HTERT RPE-1 (cell line): Measurements from ENCODE around the gene C13orf46.
"Not testable (repeated sequence)": the region's sequence is repeated elsewhere in the genome, so short reads cannot be mapped to it uniquely, and the experiment has no call there.

Source experiments
- in situ Hi-C: fragments of 300-500 bp; cut with MboI; formaldehyde crosslinking; loops from 4 replicates; pipeline ENCODE4 v1.14.3; 2020; ENCODE audit warnings: low sequenced_read_pairs

C13orf46 gene

DNA sequence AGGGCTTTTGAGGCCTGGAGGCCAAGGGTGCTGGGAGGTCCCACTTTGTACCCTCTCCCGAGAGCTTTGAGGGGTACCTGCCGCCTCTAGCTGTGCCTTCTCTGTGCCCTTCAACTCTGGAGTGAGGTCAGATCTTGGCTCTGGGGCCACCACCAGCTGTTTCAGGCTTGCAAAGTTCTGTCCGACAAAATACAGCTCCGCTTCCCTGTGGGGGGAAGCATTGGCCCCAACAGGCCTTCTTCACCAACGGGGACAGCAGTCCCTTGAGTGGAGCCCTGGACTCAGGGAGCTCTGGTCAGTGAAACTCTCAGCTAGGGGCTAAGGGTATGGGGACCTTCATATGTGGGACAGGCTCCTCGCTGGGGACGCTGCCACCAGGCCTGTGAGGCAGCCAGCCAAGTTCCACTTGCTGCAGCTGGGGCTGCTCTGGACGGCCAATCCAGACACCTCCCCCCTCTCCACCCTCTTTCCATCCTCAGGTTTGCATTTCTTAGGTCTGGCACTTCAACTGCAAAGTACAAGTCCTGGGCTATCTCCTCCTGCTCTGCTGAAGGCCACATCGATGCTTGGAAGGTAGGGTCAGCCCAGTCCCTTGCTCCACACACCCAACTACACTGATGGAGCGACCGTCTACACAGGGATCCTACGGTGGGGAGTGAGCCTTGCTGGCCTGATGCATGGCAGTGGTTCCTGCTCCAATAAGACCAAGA is 46.8 kb downstream of the C13orf46 start:
- in situ Hi-C loops = no loop called here

DNA sequence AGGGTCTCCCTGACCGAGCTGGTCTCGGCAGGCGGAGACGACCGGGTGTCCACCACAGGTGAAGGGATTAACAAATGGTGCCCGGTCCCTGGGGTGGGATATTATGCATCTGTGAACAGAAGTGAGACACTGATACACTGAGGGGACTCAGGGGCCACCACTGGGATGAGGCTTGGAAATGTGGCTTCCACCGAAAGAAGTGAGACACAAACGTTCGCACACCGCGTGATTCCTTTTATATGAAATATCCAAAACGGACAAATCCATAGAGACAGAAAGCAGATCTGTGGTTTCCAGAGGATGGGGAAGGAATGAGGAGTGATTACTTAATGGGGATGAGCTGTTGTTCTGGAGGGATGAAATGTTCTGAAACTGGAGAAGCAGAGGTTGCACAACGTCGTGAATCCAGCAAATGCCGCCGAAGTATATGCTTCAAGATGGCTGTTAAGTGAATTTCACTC is 47.5 kb downstream of the C13orf46 start:
- in situ Hi-C loops = no loop called here

DNA sequence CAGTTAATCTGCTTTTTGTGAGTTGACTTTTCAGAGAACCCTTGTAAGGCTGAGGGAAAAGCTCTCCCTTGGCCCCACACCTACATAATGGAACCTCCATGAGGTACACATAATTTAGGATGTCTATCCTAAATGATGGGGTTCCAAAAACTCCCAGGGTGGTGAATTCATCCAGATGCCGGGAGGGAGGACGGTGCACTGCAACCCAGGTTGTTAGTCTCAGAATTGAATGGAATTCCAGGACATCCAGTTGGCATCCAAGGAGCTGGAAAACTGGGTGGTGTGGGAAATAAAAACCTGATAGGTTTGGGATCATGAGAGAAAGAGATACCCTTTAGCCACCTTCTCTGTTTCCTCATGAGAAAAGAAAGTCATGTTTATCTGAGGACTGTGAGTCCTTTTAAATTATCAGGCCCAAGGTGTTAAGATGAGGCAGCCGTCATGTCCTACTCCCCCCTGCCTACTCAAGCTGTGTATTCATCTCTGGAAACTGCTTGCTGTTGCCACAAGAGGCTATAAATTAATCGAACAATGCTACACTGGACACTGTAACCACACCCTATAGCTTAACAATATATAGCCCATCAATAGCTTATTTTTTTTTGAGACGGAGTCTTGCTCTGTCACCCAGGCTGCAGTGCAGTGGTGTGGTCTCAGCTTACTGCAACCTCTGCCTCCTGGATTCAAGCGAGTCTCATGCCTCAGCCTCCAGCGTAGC is 49.5 kb downstream of the C13orf46 start:
- in situ Hi-C loops = no loop called here

DNA sequence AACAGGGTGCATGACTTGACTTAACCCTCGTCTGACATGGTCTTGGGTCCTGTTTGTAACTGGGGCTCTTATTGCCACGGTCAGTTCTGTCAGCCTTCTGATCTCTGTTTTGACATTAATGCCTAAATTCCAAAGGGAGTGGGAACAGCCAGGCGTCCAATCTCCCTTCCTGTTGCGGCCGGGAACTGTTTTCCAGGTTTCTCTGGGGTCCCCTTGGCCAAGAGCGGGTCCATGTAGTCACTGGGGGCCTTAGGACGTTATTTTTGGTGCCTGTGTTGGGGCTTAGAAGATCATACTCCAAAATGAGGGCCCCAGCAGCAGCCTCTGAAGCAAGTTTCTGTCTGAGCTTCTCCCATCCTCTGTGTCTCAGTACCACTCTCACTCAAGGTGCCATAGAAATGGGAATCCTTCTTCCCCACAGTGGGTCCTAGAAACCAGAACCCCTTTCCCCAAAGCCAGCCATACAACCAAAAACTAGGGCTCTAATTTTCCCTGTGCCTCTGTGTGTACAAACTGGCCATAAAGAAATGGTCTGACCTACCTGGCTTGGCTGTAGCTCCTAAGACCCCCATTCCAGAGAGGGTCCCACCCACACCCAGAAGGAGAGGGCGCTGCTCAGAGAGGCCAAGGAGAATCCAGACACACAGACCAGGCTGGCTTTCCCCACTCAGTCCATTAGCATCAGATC is 50.4 kb downstream of the C13orf46 start:
- in situ Hi-C loops = no loop called here

DNA sequence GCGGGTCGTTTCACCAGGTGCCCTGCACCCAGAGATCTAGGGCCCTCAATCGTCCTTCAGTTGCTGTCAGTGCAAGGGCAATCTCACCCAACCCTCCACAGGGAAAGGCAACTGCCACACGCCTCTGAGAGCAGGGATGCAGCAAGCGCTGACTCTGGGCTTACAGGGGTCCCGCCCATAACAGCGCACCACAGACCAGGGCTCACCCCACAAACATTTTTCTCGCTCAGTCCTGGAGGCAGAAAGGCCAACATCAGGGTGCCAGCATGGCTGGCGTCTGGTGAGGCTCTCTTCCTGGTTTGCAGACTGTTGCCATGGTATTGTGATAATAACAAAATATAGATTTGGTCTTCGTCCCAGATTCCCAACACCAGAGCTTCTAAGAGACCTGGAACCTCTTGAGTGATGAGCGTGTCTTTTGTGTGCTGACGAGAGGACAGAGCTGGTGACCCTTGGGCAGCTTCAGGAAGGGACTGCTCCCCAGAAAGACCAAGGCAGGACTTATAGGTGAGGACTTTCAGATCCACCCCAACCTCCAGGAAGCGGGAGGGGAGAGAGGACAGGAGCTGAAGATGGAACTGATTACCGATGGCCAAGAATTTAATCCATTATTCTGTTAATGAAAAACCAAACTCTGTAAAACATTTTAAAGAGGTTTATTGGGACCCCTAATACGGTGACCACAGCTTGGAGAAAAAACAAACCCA is 51.3 kb downstream of the C13orf46 start:
- in situ Hi-C loops = no loop called here

DNA sequence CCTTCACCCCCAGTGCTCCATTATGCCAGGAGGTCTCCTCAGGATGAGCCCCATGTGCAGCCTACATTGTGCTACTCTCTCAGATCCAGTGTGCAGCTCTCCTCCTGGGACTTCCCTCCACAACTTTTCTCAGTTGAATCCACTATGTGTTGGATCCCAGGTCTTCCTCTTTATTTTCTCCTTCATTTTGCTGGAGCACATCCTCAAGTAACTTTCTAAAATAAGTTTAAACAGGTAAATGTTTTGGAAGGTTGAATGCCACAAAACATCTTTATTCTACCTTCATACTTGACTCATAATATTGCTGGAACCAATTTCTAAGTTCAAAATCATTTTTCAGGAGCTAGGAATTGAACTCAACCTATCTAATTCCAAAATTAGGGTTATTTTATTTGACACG is 52.1 kb downstream of the C13orf46 start:
- in situ Hi-C loops = no loop called here

DNA sequence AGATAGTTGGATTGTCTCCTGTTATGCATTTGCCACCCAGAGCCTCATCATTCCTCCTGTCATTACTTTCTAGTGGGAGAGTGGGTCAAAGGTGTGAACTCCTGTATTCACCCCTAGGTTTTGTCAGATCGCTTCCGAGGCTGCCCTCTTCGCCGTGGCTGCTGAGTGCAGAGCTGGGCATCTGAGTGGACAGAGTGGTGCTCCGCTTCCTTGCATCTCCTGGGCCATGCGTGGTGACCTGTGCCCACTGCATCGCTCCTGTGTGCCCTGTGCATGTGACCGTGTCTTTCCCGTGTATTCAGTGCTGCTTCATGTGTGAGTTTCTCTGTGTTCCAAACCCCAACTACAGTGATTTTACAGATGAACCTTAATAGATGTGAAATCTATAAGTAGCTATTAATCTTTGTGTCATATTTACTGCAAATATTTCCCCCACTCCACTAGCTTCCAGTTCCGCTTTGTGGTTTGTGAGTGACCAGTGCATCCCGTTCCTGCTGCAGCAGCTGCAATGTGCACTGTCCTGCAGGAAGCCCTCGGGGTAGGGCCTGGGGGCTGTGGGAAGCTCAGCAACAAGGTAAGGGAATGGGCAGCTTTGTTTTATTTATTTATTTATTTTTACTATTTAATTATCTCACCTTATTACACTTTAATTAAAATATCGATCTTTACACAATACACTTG is 53.1 kb downstream of the C13orf46 start:
- in situ Hi-C loops = no loop called here

DNA sequence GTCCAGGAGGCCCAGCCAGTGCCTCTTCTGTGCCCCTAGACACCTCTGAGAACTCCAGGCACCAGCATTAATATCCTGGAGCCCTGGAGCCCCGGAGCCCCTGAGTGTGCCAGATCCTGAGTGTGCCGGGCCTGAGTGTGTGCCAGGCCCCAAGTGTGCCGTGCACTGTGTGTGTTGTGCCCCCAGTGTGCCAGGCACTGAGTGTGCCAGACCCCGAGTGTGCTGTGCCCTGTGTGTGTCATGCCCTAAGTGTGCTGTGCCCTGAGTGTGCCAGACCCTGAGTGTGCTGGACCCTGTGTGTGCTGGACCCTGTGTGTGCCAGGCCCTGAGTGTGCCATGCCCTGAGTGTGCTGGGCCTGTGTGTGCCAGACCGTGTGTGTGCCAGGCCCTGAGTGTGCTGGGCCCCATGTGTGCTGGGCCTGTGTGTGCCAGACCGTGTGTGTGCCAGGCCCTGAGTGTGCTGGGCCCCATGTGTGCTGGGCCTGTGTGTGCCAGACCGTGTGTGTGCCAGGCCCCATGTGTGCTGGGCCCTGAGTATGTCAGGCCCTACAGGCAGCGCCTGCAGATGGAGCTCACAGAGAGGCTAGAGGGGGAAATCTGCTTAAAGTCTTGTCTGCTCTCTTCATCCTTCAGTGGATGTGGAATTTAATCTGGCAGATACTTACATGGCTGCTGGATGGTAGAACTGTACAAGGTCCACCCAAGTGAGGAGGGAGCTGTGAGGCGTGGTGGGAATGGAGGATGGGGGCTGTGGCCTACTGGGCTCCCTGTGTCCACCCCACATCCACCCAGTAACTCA is 53.9 kb downstream of the C13orf46 start:
- in situ Hi-C loops = no loop called here

DNA sequence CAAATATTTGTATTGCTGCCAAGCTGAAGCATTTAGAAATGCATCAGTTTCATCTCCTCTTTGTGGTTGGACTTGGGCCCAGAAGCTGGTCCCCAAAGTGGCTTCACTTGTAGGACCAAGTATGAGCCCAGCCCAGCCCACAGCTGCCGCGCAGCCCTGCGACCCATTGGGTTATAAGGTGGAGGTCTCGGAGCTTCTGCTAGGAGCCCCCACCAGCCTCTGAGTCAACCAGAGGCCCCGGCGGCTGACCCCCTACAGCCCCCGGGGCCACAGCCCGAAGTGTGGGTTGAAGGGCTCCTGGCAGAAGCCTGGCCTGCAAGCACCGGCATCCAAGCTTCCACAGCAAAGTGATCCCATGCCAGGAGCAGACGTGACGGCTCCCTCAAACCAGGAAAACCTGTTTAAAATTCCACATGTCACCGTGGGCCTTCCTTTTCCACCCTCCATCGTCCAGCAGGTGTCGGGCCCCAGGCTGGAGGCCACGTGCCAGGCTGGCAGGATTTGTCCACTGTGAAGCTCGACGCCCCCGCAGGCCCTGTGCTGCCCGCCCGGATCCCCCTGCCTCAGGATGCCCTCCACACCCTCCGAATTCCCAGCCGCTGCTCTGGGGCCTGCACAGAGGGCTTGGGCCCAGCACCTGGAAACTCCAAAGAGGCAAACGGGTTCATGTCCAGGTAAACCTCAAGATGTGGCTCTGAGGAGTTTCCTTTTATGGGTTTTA is 54.7 kb downstream of the C13orf46 start:
- in situ Hi-C loops = no loop called here

DNA sequence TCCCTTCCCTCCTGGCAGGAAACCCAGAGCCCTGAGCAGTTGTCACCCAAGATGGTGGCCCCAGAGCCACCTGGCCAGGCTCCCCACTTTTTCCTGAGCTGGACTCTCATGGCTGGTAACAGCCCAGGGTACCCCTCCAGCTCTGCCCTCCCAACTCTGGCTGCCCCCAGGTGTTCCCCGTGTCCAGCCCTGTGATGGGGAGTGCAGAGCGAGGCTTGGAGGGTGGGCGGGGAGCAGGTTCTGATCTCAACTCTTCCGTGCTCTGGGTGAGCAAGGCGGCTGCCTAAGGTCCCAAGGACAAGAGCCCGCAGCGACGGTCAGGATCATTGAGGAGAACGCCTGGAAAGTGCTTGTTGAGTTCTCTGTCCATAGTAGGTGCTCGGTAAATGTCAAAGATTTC is 55.3 kb downstream of the C13orf46 start:
- in situ Hi-C loops = no loop called here

DNA sequence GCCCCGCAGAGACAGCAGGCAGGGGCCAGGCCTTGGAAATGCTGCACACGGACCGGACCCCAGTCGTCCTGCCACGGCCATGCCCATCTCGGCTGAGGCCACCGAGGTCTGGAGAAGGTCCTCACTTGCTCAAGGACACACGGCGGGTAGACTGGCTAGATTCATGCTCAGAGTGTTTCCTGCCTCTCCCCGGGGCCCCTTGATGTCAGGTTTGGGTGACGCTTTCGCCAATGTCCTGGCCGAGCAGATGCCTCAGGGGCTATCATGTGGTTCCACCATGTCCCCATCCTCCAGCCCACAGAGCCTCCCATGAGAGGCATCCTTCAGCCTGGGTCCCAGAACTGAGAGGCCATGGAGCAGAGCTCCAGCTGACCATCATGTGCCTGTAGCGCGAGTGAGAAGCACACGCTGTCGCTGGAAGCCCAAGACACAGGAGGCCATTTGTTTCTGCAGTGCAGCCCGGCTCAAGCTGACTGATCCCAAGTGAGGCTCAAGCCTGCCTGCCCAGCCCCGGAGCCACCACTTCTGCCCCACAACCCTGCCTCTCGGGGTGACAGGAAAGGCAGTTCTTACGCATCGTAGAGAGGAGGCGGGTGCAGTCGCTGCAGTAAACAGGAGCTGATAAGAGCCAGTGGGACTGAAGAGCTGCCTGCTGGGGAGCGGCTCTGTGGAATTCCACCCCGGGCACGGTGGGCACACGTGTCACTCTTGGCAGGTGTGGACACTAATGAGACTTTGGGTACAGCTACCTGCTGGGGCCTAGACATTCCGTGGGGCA is 56.1 kb downstream of the C13orf46 start:
- in situ Hi-C loops = no loop called here

DNA sequence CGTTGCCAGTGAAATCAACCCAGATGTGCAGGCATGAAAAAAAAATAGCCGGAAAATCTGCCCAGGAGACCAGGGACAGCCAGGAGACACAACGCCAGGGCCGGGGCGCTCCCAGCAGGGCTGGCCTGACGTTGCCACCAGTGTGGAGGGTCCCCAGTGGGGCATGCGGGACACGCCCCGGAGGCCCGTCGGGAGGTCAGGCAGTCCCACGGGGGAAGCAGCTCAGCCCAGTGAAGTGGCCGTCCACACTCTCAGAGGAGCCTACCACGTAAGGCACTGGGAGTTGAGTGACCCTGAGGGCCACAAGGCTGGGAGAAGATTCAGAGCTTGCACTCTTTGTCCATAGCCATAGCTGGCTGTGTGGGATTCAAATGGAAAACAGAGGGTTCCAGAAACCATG is 56.8 kb downstream of the C13orf46 start:
- in situ Hi-C loops = no loop called here

DNA sequence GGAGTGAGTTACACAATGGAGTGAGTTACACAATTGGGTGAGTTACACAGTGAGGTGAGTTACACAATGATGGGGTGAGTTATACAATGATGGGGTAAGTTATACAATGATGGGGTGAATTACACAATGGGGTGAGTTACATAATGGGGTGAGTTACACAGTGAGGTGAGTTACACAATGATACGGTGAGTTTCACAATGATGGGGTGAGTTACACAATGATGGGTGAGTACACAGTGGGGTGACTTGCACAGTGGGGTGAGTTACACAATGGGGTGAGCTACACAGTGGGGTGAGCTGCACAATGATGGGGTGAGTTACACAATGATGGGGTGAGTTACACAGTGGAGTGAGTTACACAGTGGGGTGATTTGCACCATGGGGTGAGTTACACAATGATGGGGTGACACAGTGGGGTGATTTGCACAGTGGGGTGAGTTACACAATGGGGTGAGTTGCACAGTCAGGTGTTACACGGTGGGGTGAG is 57.5 kb downstream of the C13orf46 start:
- in situ Hi-C loops = no loop called here

DNA sequence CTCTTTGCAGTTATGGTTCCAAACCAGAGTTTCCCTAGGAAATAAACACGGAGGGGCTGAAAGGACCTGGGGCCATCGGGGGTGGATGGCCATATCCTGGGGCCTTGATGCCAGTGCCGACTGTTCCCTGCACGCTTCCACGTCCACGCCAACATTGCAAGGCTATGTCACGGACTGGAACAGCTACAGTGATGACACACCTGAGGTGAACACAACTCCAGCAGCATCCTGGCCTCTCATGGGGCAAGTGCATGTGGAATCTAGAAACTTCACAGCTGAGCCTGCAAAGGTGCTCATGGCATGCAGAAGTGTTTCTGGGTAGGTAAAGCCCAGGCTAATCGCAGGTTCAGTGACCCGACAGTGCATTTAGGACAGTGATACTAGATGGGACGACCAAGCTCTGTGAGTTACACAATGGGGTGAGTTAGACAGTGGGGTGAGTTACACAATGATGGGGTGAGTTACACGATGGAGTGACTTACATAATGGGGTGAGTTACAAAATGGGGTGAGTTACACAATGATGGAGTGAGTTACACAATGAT is 58.0 kb downstream of the C13orf46 start:
- in situ Hi-C loops = no loop called here

DNA sequence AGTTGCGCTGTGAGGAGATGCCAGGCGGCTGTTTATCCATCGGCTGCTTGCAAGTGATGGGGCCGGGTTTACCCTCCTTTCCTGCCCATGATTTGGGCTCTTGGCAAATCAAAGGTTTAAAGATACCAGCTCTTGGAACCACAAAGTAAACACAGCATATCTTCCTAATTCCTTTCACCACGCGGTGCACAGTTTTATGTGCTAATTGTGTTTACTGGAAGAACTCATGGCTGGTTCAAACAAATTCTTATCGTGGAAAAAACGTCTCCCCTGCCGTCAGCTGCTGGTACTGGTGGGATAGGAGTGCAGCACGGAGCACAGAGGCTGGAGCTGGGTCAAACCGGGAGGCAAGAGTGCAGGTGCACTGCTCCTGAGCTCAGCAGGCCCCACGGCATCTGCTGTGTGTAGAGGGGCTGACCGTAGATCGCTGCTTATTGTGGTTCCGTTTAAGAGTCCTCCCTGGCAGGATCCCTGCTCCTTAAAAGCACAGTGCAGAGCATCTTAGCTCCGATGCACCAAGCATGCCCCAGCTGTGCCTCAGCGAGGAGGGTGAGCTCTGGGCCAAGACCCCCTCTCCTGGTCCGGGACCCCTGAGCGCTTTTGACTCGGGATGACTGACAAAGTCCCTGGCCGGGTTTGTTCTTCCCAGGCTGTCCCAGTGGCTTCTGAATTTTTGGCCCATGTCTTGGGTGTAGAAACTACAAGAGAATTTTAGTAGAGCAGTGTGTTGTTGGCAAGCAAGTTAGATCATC is 58.7 kb downstream of the C13orf46 start:
- in situ Hi-C loops = no loop called here

DNA sequence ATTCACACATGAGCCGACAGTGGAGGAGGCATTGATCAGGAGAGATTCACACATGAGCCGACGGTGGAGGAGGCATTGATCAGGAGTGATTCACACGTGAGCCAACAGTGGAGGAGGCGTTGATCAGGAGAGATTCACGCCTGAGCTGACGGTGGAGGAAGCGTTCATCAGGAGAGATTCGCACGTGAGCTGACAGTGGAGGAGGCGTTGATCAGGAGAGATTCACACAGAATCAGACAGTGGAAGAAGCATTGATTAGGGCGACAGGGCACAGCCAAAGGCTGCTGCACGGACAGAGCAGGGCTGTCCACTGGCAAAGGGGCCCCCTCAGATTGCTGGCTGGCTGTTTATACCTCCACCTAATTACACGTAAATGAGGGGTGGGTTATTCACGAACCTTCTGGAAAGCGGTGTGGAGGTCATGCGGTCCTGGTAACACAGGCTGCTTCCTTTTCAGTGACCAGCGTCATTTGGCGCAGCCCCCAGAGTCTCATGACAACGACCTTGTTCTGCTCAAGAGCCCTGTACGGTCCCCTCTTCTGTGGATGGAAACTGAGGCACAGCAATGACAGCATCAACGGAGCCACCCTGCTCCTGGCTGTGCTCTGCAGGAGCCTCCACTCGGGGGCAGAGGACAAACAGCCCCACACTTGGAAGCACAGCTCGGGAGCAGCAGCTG is 59.4 kb downstream of the C13orf46 start:
- in situ Hi-C loops = no loop called here

DNA sequence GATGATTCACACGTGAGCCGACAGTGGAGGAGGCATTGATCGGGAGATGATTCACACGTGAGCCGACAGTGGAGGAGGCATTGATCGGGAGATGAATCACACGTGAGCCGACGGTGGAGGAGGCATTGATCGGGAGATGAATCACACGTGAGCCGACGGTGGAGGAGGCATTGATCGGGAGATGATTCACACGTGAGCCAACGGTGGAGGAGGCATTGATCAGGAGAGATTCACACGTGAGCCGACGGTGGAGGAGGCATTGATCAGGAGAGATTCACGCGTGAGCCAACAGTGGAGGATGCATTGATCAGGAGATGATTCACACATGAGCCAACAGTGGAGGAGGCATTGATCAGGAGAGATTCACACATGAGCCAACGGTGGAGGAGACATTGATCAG is 60.0 kb downstream of the C13orf46 start:
- in situ Hi-C loops = not testable (repeated sequence)
